GM03348 (cell line): ENCODE measurements around the gene PPP2R1A.
"Not testable (repeated sequence)": the region's sequence is repeated elsewhere in the genome, so short reads cannot be mapped to it uniquely, and the experiment has no call there.

Source experiments
- DNase-seq: peaks from one replicate; pipeline ENCODE4 v3.0.0; 2012; ENCODE audit warnings: low spot score

The PPP2R1A gene

GRCh38 chr19:52244021-52244420 lies 54.2 kb downstream of the PPP2R1A start:
- DNase-seq = no peak

DNA sequence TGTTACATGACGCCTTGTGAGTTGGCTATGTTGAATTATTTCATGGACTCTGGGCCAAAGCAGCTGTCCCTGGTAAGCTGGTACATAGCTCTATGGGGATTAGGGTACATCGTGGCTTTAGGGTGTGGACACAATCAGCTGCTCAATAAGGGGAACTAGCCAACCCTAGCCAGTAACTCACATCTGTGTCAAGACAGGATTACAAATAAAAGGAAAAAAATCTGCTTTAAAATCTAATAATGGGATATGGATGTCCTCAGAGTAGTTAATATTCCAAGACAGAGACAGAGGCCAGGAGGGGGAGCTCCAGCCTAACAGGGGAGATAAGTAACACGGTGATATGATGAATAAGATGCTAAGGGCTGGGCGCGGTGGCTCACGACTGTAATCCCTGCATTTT lies 58.4 kb downstream of the PPP2R1A start:
- peak; percentile 72 for DNase-seq

GRCh38 chr19:52258426-52258825 lies 68.6 kb downstream of the PPP2R1A start:
- DNase-seq = no peak

GRCh38 chr19:52265556-52265955 lies 75.7 kb downstream of the PPP2R1A start:
- DNase-seq = not testable (repeated sequence)

GRCh38 chr19:52269338-52270261 lies 79.7 kb downstream of the PPP2R1A start, which contains the start of gene ZNF766:
TSS of gene ZNF766 (plus strand) at chr19:52269587. CDS start at chr19:52269614, 27 bp downstream.
- DNase-seq = peak; percentile 99

GRCh38 chr19:52270266-52270885 lies 80.5 kb downstream of the PPP2R1A start:
- DNase-seq = peak; percentile 61

GRCh38 chr19:52273301-52273700 lies 83.4 kb downstream of the PPP2R1A start:
- no peak for DNase-seq

- DNase-seq = no peak
Observed at GRCh38 chr19:52274191-52274590, 84.3 kb downstream of the PPP2R1A start.

- no peak for DNase-seq
Observed at GRCh38 chr19:52275988-52276387, 86.1 kb downstream of the PPP2R1A start.

DNA sequence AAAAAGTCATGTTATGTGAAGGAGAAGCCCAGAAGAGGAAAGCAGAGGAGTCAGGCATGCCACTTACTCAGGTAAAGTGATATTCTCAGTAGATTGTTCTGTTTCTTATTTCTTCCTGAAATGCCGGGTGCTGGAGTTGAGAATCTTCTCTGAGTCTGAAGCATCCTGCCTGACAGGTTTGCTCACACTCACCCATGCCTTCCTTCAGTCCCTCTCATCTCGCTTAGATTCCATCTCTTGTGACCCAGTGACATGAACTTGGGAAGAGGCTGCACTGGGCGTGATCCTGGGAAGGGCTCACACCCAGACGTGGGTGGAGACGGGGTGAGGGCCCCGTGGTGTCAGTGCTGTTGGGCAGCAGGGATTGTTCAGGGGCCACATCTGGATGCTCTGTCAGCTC lies 87.6 kb downstream of the PPP2R1A start:
- no peak for DNase-seq
